ENCODE results near the gene SLC25A43. TPM values are rescaled to one million over a fixed set of nuclear protein-coding genes. Genes with fewer than 3 reads are reported as not detected.

SLC25A43 gene
- total and polyA plus RNA-seq, 9 of the 15 experiments (the other 6 are each of a cell fraction or from before 2014, with no cell fraction given), result 1.3 to 8.4 (median 4.0) TPM

- peaks cover 9% of the 10 kb centered on the region for H4K20me1 ChIP-seq (replicated peaks; ENCODE audit: control insufficient read depth, insufficient read depth, low read length)
- no peak overlapping the region for H3K4me2 ChIP-seq (ENCODE audit: insufficient read depth, low read length)
- H2AFZ ChIP-seq (ENCODE audit: low read depth, low read length), result no peak overlapping the region
- no peaks in the 10 kb centered on the region for H3K9me3 ChIP-seq (replicated peaks; ENCODE audit: control insufficient read depth, insufficient read depth, low read depth, low read length)
- 30% methylated on average over 23 of the region's 23 CpGs for WGBS (ENCODE audit: insufficient coverage, low coverage, missing lambda C conversion rate)
- H3K79me2 ChIP-seq (ENCODE audit: control insufficient read depth, insufficient read depth, low read length), result peaks cover 5% of the 10 kb centered on the region
- no peak overlapping the region for H3K9ac ChIP-seq (ENCODE audit: insufficient read depth in 1 of 2, low read depth in 2 of 2, low read length in 2 of 2)
- intact Hi-C loops (cut with micrococcal nuclease) (no loop called here), in situ Hi-C loops (cut with MboI) (no loop called here)
- DNase-seq (ENCODE audit: extremely low read depth in 1 of 4, low spot score in 3 of 4) (no peak), FAIRE-seq (no peak), ATAC-seq (no peak)
- H3K27me3 ChIP-seq (ENCODE audit: control insufficient read depth in 2 of 2, insufficient read depth in 2 of 2, low read length in 2 of 2), result peaks cover 0 to 4% of the 10 kb centered on the region in 2 experiments; a peak in 3 of 5 replicates
- peaks cover 0 to 8% of the 10 kb centered on the region in 2 experiments; a peak in 2 of 5 replicates for H3K4me1 ChIP-seq (replicated peaks in 1 of 2; ENCODE audit: control insufficient read depth in 2 of 2, insufficient read depth in 2 of 2, low read length in 2 of 2)
- H3K4me3 ChIP-seq, result no peak overlapping the region
- TF ChIP-seq ESRRB (CRISPR knock-in tag; IDR thresholded peaks at IDR 0.05; ENCODE audit: borderline replicate concordance) (no peak), ZFP36 (IDR thresholded peaks at IDR 0.05; ENCODE audit: low read depth, low read length, partially characterized antibody) (peak; percentile 13), NR1H2 (CRISPR knock-in tag; IDR thresholded peaks at IDR 0.05) (no peak), CBX2 (IDR thresholded peaks at IDR 0.05; ENCODE audit: insufficient read depth, low read length, poor library complexity, severe bottlenecking) (peak; percentile 90), KAT7 (CRISPR knock-in tag; IDR thresholded peaks at IDR 0.05; ENCODE audit: borderline replicate concordance) (no peak), CBX8 (IDR thresholded peaks at IDR 0.05; ENCODE audit: borderline replicate concordance, extremely low read depth, low read depth, low read length, poor library complexity, severe bottlenecking) (peak; percentile 76)
- BruUV-seq (replicated peaks), result no TSS peak
- H3K9me1 ChIP-seq (ENCODE audit: control insufficient read depth, insufficient read depth, low read length), result peaks cover 2% of the 10 kb centered on the region
- ChIA-PET POLR2A (no interaction called here), CTCF (ENCODE audit: low intra/inter-chr PET ratio) (no interaction called here)
- H3K36me3 ChIP-seq (ENCODE audit: control insufficient read depth, insufficient read depth, low read length), result peaks cover 18% of the 10 kb centered on the region
- no peak overlapping the region for H3K27ac ChIP-seq (ENCODE audit: extremely low read depth, low read depth, low read length)
Observed at GRCh38 chrX:119474615-119475388, 75.7 kb downstream of the SLC25A43 start.
